WTC11 (cell line): Measurements from ENCODE around the gene EXOC1L.

Source experiments
- CBFB ChIP-seq: sonication (generic); formaldehyde crosslinking; IDR thresholded peaks from 2 replicates; pipeline ENCODE4 v1.8.1; 2022; ENCODE audit warnings: mild to moderate bottlenecking, low read depth, missing genetic modification reagents
- CTCF ChIP-seq: fragments of 200-600 bp; IDR thresholded peaks from 2 replicates; pipeline ENCODE4 v1.8.0; 2022; ENCODE audit warnings: antibody characterized with exemption
- E2F1 ChIP-seq: sonication (generic); formaldehyde crosslinking; IDR thresholded peaks from 2 replicates; pipeline ENCODE4 v1.8.0; 2022; ENCODE audit warnings: mild to moderate bottlenecking, missing genetic modification reagents
- FOXK1 ChIP-seq: sonication (generic); formaldehyde crosslinking; IDR thresholded peaks from 2 replicates; pipeline ENCODE4 v1.8.0; 2022; ENCODE audit warnings: mild to moderate bottlenecking, moderate library complexity, missing genetic modification reagents
- JAZF1 ChIP-seq: fragments of 250-450 bp; sonication (Bioruptor Pico); IDR thresholded peaks from 2 replicates; pipeline ENCODE4 v1.9.0; 2021; ENCODE audit warnings: moderate library complexity, mild to moderate bottlenecking, inconsistent platforms
- MLX ChIP-seq: sonication (generic); formaldehyde crosslinking; IDR thresholded peaks from 2 replicates; pipeline ENCODE4 v1.8.1; 2023; ENCODE audit warnings: mild to moderate bottlenecking, missing genetic modification reagents, moderate library complexity
- NFE2L1 ChIP-seq: sonication (generic); formaldehyde crosslinking; IDR thresholded peaks from 2 replicates; pipeline ENCODE4 v1.8.1; 2023; ENCODE audit warnings: missing genetic modification reagents
- NR1H2 ChIP-seq: sonication (generic); formaldehyde crosslinking; IDR thresholded peaks from 2 replicates; pipeline ENCODE4 v1.9.0; 2021; ENCODE audit warnings: mild to moderate bottlenecking, moderate library complexity, missing genetic modification reagents
- TF ChIP-seq, protein P1 (sequence below): fragments of 250-450 bp; sonication (Bioruptor Pico); conservative IDR thresholded peaks from 2 replicates; pipeline ENCODE4 v1.9.0; 2021; ENCODE audit warnings: mild to moderate bottlenecking

DNA sequence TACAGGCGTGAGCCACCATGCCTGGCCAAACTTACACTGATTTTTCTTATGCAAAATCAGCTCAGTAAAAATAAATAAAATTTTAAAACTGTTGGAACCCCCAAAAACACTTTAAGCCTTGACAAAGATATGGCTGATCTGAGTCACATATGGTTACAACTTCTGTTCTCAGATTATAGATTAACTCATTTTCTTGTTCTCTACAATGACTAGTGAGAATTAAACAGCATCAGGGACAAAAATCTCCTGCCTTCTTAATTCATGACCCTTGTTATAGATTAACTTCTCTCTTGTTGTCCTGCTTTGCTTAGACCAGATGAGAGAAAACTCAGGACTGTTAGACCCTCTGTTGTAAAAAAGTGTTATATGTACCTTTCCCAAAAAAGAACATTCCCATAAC is 24.2 kb upstream of the EXOC1L start:
- TF ChIP-seq, protein P1, sequence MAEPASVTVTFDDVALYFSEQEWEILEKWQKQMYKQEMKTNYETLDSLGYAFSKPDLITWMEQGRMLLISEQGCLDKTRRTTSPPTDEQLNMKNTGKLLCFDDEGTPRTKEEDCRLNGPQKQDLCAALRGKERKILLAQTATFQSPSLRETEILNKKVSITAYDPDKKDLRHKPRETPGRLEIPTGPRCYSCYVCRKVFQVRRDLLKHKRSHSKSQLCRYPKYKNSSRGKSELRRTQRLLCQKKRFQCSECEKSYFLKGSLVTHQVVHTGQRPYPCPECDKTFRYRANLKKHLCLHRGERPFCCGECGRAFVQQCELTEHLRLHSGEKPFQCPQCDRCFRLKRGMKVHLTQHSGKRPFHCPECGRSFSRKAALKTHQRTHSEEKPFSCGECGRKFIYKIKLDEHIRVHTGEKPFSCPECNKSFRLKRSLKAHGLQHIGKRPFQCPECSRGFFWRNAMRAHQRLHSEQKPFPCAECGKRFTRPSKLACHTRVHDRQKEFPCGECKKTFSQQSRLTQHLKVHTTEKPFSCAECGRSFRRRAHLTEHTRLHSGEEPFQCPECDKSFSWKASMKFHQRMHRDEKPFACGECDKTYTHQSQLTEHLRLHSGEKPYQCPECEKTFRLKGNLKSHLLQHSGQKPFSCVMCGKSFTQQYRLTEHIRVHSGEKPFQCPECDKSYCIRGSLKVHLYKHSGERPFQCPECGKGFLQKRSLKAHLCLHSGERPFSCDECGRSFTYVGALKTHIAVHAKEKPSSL (CRISPR knock-in tag): no peak
- no peak for TF ChIP-seq CTCF
- TF ChIP-seq JAZF1: no peak
- TF ChIP-seq MLX: no peak
- TF ChIP-seq FOXK1 (CRISPR knock-in tag): no peak
- no peak for TF ChIP-seq NR1H2 (CRISPR knock-in tag)
- no peak for TF ChIP-seq NFE2L1
- TF ChIP-seq CBFB: no peak
- TF ChIP-seq E2F1 (CRISPR knock-in tag): no peak
